WTC11 (cell line): Measurements from ENCODE around the gene CEMIP. TPM values are rescaled to one million over a fixed set of nuclear protein-coding genes. Genes with fewer than 3 reads are reported as not detected.

ENCODE experiments used
- ATAC-seq: fragments of 200-7000 bp; cut with Tn5 transposase; 2 replicates; pipeline ENCODE4 v1.10.0; 2021; ENCODE audit warnings: mild to moderate bottlenecking, moderate library complexity
- CTCF ChIA-PET: fragments of 300-600 bp; sonication (Branson Sonifier 250); formaldehyde crosslinking; loops from one replicate; lab custom pipeline; 2021; ENCODE audit warnings: antibody characterized with exemption; lab: Charles Lee
- POLR2A ChIA-PET: fragments of 350-600 bp; sonication (Branson Sonifier 250); formaldehyde crosslinking; loops from one replicate; lab custom pipeline; 2021; ENCODE audit warnings: antibody characterized with exemption; lab: Charles Lee
- DNase-seq: peaks from one replicate; pipeline ENCODE4 v3.0.0; 2021; ENCODE audit warnings: low spot score
- H3K27ac Mint-ChIP-seq: 2 replicates; pipeline ENCODE4 v1.8.0; 2021; ENCODE audit warnings: mixed read lengths
- H3K27me3 Mint-ChIP-seq: 2 replicates; pipeline ENCODE4 v1.8.0; 2021; ENCODE audit warnings: low read depth, mild to moderate bottlenecking, moderate library complexity, mixed read lengths
- H3K36me3 Mint-ChIP-seq: 2 replicates; pipeline ENCODE4 v1.8.0; 2021; ENCODE audit warnings: mixed read lengths
- H3K4me1 Mint-ChIP-seq: 2 replicates; pipeline ENCODE4 v1.8.0; 2022; ENCODE audit warnings: mixed read lengths
- H3K4me3 Mint-ChIP-seq: 2 replicates; pipeline ENCODE4 v1.8.0; 2021; ENCODE audit warnings: mild to moderate bottlenecking, moderate library complexity, mixed read lengths
- H3K9me3 Mint-ChIP-seq: 2 replicates; pipeline ENCODE4 v1.8.0; 2021; ENCODE audit warnings: mixed read lengths
- ATF3 ChIP-seq: sonication (generic); formaldehyde crosslinking; conservative IDR thresholded peaks from 2 replicates; pipeline ENCODE4 v1.8.1; 2022; ENCODE audit warnings: mild to moderate bottlenecking, missing genetic modification reagents
- E2F1 ChIP-seq: sonication (generic); formaldehyde crosslinking; IDR thresholded peaks from 2 replicates; pipeline ENCODE4 v1.8.0; 2022; ENCODE audit warnings: mild to moderate bottlenecking, missing genetic modification reagents
- FOXP4 ChIP-seq: sonication (generic); formaldehyde crosslinking; IDR thresholded peaks from 2 replicates; pipeline ENCODE4 v1.8.0; 2022; ENCODE audit warnings: mild to moderate bottlenecking, missing genetic modification reagents
- KAT7 ChIP-seq: sonication (generic); formaldehyde crosslinking; IDR thresholded peaks from 2 replicates; pipeline ENCODE4 v1.8.1; 2023; ENCODE audit warnings: missing genetic modification reagents, mild to moderate bottlenecking, borderline replicate concordance
- MXD4 ChIP-seq: fragments of 250-450 bp; sonication (Bioruptor Pico); IDR thresholded peaks from 2 replicates; pipeline ENCODE4 v1.8.0; 2021; ENCODE audit warnings: mild to moderate bottlenecking, moderate library complexity, borderline replicate concordance
- NFE2L1 ChIP-seq: sonication (generic); formaldehyde crosslinking; IDR thresholded peaks from 2 replicates; pipeline ENCODE4 v1.8.1; 2023; ENCODE audit warnings: missing genetic modification reagents
- NR3C1 ChIP-seq: sonication (generic); formaldehyde crosslinking; conservative IDR thresholded peaks from 2 replicates; pipeline ENCODE4 v1.8.1; 2023; ENCODE audit warnings: low read depth, mild to moderate bottlenecking, missing genetic modification reagents
- PRDM15 ChIP-seq: sonication (generic); formaldehyde crosslinking; IDR thresholded peaks from 2 replicates; pipeline ENCODE4 v1.8.0; 2022; ENCODE audit warnings: missing genetic modification reagents
- RELA ChIP-seq: sonication (generic); formaldehyde crosslinking; IDR thresholded peaks from 2 replicates; pipeline ENCODE4 v1.8.1; 2022; ENCODE audit warnings: missing genetic modification reagents, mild to moderate bottlenecking, borderline replicate concordance
- SMAD4 ChIP-seq: sonication (generic); formaldehyde crosslinking; IDR thresholded peaks from 2 replicates; pipeline ENCODE4 v1.8.0; 2022; ENCODE audit warnings: mild to moderate bottlenecking, missing genetic modification reagents
- STAT6 ChIP-seq: sonication (generic); formaldehyde crosslinking; conservative IDR thresholded peaks from 2 replicates; pipeline ENCODE4 v1.8.1; 2023; ENCODE audit warnings: mild to moderate bottlenecking, low read depth, missing genetic modification reagents, moderate library complexity
- TP53 ChIP-seq: sonication (generic); formaldehyde crosslinking; IDR thresholded peaks from 2 replicates; pipeline ENCODE4 v1.8.1; 2023; ENCODE audit warnings: mild to moderate bottlenecking, missing genetic modification reagents
- USF1 ChIP-seq: sonication (generic); formaldehyde crosslinking; IDR thresholded peaks from 2 replicates; pipeline ENCODE4 v1.8.0; 2022; ENCODE audit warnings: mild to moderate bottlenecking, missing genetic modification reagents
- ZNF121 ChIP-seq: sonication (generic); formaldehyde crosslinking; IDR thresholded peaks from 2 replicates; pipeline ENCODE4 v1.8.0; 2023; ENCODE audit warnings: missing genetic modification reagents
- ZNF396 ChIP-seq: fragments of 250-450 bp; sonication (Bioruptor Pico); IDR thresholded peaks from 2 replicates; pipeline ENCODE4 v1.8.0; 2021; ENCODE audit warnings: mild to moderate bottlenecking, moderate library complexity, borderline replicate concordance
- ZNF423 ChIP-seq: fragments of 250-450 bp; sonication (Bioruptor Pico); IDR thresholded peaks from 2 replicates; pipeline ENCODE4 v2.1.2; 2022; ENCODE audit warnings: mild to moderate bottlenecking, moderate library complexity
- ZNF532 ChIP-seq: fragments of 250-450 bp; sonication (Bioruptor Pico); IDR thresholded peaks from 2 replicates; pipeline ENCODE4 v1.9.0; 2021; ENCODE audit warnings: mild to moderate bottlenecking, borderline replicate concordance
- ZNF671 ChIP-seq: fragments of 250-450 bp; sonication (Bioruptor Pico); IDR thresholded peaks from 2 replicates; pipeline ENCODE4 v1.8.0; 2021; ENCODE audit warnings: mild to moderate bottlenecking
- ZSCAN18 ChIP-seq: fragments of 250-450 bp; sonication (Bioruptor Pico); IDR thresholded peaks from 2 replicates; pipeline ENCODE4 v2.1.2; 2022; ENCODE audit warnings: mild to moderate bottlenecking, moderate library complexity
- total RNA-seq: library from RNA; stranded (reverse); gene quantifications from 3 replicates; pipeline ENCODE4 v1.2.3, GENCODE V29; 2021

The CEMIP gene
- total RNA-seq, 1 experiment from 2014 or later, result 0.87 TPM

- peaks cover 8% of the 10 kb centered on the region; the same call in 1 of the 2 replicates for H3K36me3 Mint-ChIP-seq
- H3K9me3 Mint-ChIP-seq, result no peaks in the 10 kb centered on the region
- DNase-seq (no peak), ATAC-seq (no peak)
- CTCF ChIA-PET, result interaction anchor here (0.5 to 1.3 kb wide), 3 partner anchors 67 to 176 kb away, joined by 3 read pairs; no protein-coding TSS in a partner anchor
- H3K27me3 Mint-ChIP-seq, result no peaks in the 10 kb centered on the region
- no peak overlapping the region for H3K27ac Mint-ChIP-seq
- H3K4me3 Mint-ChIP-seq, result no peak overlapping the region
- peaks cover 24% of the 10 kb centered on the region for H3K4me1 Mint-ChIP-seq
- POLR2A ChIA-PET, result no interaction called here
- TF ChIP-seq ATF3 (CRISPR knock-in tag), result no peak
- TF ChIP-seq ZNF423 (CRISPR knock-in tag), result no peak
- no peak for TF ChIP-seq PRDM15
- TF ChIP-seq TP53 (CRISPR knock-in tag), result no peak
- TF ChIP-seq MXD4 (CRISPR knock-in tag), result no peak
- TF ChIP-seq SMAD4 (CRISPR knock-in tag), result no peak
- TF ChIP-seq STAT6, result no peak
- TF ChIP-seq NFE2L1 (CRISPR knock-in tag), result no peak
- no peak for TF ChIP-seq RELA (CRISPR knock-in tag)
- TF ChIP-seq NR3C1 (CRISPR knock-in tag), result no peak
- no peak for TF ChIP-seq ZNF671 (CRISPR knock-in tag)
- no peak for TF ChIP-seq KAT7 (CRISPR knock-in tag)
- no peak for TF ChIP-seq ZNF396
- no peak for TF ChIP-seq ZNF121 (CRISPR knock-in tag)
- TF ChIP-seq USF1, result no peak
- no peak for TF ChIP-seq E2F1
These were observed 123.2 kb downstream of the CEMIP start for GRCh38 chr15:80902298-80902801.

GRCh38 chr15:80904998-80905397, 125.8 kb downstream of the CEMIP start:
- Mint-ChIP-seq H3K9me3 (no peaks in the 10 kb centered on the region), H3K4me1 (peaks cover 24% of the 10 kb centered on the region), H3K27ac (no peak overlapping the region), H3K36me3 (peaks cover 13% of the 10 kb centered on the region; the same call in 1 of the 2 replicates), H3K27me3 (no peaks in the 10 kb centered on the region), H3K4me3 (no peak overlapping the region)
- DNase-seq (no peak), ATAC-seq (peak; percentile 68)
- ChIA-PET POLR2A (no interaction called here), CTCF (interaction anchor here (0.8 kb wide), 1 partner anchor 126 kb away, joined by 3 read pairs; the partner anchor contains the start of gene CEMIP)
- TF ChIP-seq FOXP4 (no peak), ZSCAN18 (no peak), ZNF532 (no peak)
